Lung (tissue), 12 donors: ENCODE measurements around the gene RNF14. TPM values are rescaled to one million over a fixed set of nuclear protein-coding genes. Genes with fewer than 3 reads are reported as not detected.
A peak's percentile ranks its signal among the peaks of the same experiment; 100 is the strongest.

Experiments used
- ATAC-seq: fragments of 200-7000 bp; cut with Tn5 transposase; one replicate; pipeline ENCODE4 v1.9.1; 2020; ENCODE audit warnings: moderate number of reproducible peaks; ENCODE audit not compliant: insufficient read depth, low FRiP score
- DNase-seq, 3 donors: peaks; one replicate each; pipeline ENCODE4 v3.0.0-alpha.2; 2013 to 2017
- H3K27ac ChIP-seq, 2 donors: one replicate each; pipeline ENCODE4 v1.5.1; 2013; ENCODE audit warnings: mild to moderate bottlenecking in 2 of 2, moderate library complexity in 2 of 2, control low read depth in 1 of 2, inconsistent platforms in 1 of 2, low read depth in 1 of 2, low read length in 1 of 2
- H3K27me3 ChIP-seq, 3 donors: one replicate each; pipeline ENCODE4 v1.5.1; 2013; ENCODE audit warnings: low read length in 2 of 3; ENCODE audit not compliant: control insufficient read depth in 3 of 3, insufficient read depth in 3 of 3
- H3K36me3 ChIP-seq, 4 donors: one replicate each; pipeline ENCODE4 v1.5.1; 2013; ENCODE audit warnings: low read length in 4 of 4, mild to moderate bottlenecking in 1 of 4, moderate library complexity in 1 of 4; ENCODE audit not compliant: control insufficient read depth in 4 of 4, insufficient read depth in 4 of 4
- H3K4me1 ChIP-seq, 5 donors: one replicate each; pipeline ENCODE4 v1.5.1; 2013; ENCODE audit warnings: low read length in 5 of 5, mild to moderate bottlenecking in 2 of 5, moderate library complexity in 1 of 5; ENCODE audit not compliant: control insufficient read depth in 5 of 5, insufficient read depth in 5 of 5
- H3K4me3 ChIP-seq: one replicate; pipeline ENCODE4 v1.5.1; 2013; ENCODE audit warnings: mild to moderate bottlenecking, control low read depth, moderate library complexity
- H3K9ac ChIP-seq, 2 donors: one replicate each; pipeline ENCODE4 v1.5.1; 2013; ENCODE audit warnings: low read length in 2 of 2, control low read depth in 1 of 2; ENCODE audit not compliant: insufficient read depth in 1 of 2
- H3K9me3 ChIP-seq, 4 donors: one replicate each; pipeline ENCODE4 v1.5.1; 2013; ENCODE audit warnings: low read length in 3 of 4, mild to moderate bottlenecking in 1 of 4, moderate library complexity in 1 of 4; ENCODE audit not compliant: control insufficient read depth in 4 of 4, insufficient read depth in 3 of 4
- WGBS, 2 donors: extraction: QIAGEN DNeasy Blood & Tissue Kit; methylation state at CpG; one replicate each; pipeline ENCODE4 v1.1.7; 2013; 5-methylcytosine and 5-hydroxymethylcytosine counted together
- polyA plus RNA-seq, 2 donors: library from polyadenylated mRNA; stranded (reverse); fragments of 200-250 nt; gene quantifications; one replicate each; pipeline ENCODE4 v1.2.1, GENCODE V29; 2013
- total RNA-seq, 2 donors: library from RNA; depleted of rRNA in 1 of 2; stranded (reverse); fragments of >200 nt in 1 of 2; gene quantifications; one replicate each; pipeline ENCODE4 v1.2.1, GENCODE V29; 2014 to 2021
- TF ChIP-seq, protein P1 (sequence below): IDR thresholded peaks from 2 replicates; pipeline ENCODE4 v1.5.1; 2012; ENCODE audit warnings: mild to moderate bottlenecking; ENCODE audit errors: control extremely low read depth, extremely low read depth
- donor health status: control.
- donor health status: control.
- donor health status: Bipolar disorder and iron deficiency.
- donor health status: healthy.
- donor health status: DM: yes; HTN: yes; CAD: no.

The RNF14 gene
- total and polyA plus RNA-seq, 4 donors: 16.8 to 66.0 (median 45.1) TPM

DNA sequence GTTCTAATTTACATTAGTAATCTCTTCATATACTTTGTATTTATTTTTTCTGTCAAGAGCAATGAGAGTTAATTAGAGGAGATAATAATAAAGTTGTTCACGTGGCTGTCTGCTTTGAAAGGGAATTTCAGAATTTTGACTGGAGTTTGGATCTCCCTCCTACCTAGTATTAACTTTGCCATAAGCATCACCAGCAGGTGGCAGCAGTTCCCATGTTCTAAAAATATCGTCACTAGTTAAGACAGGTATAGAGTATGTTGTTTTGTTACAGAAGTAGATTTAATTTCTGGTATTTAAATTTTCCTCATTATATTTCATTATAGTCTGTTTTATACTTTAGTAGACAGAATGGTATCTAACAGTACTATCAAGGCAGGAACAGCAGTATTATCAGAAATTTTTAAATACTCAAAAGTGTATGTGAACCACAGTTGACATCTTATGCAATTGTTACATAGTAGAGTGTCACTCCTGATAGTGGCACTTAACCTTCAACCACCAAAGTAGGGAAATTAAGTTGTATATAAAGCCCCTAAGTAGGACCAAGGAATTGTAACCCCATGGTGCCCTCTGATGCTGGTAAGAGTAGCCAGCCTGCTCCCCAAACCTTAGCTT lies 23.6 kb downstream of the RNF14 start:
- Histone ChIP-seq H3K4me3 (no peak overlapping the region), H3K9ac (no peak overlapping the region), H3K4me1 (no peaks in the 10 kb centered on the region), H3K27me3 (no peaks in the 10 kb centered on the region), H3K36me3 (peaks cover 12 to 28% (median 21%) of the 10 kb centered on the region in 4 donors), H3K27ac (no peak overlapping the region), H3K9me3 (peaks cover 0 to 1% (median 0%) of the 10 kb centered on the region in 4 donors)
- ATAC-seq (no peak), DNase-seq (peak; percentile 66 to 83 (median 78))
- 11 to 19% methylated on average over 2 of the region's 2 CpGs for WGBS, 2 donors
- TF ChIP-seq, protein P1, sequence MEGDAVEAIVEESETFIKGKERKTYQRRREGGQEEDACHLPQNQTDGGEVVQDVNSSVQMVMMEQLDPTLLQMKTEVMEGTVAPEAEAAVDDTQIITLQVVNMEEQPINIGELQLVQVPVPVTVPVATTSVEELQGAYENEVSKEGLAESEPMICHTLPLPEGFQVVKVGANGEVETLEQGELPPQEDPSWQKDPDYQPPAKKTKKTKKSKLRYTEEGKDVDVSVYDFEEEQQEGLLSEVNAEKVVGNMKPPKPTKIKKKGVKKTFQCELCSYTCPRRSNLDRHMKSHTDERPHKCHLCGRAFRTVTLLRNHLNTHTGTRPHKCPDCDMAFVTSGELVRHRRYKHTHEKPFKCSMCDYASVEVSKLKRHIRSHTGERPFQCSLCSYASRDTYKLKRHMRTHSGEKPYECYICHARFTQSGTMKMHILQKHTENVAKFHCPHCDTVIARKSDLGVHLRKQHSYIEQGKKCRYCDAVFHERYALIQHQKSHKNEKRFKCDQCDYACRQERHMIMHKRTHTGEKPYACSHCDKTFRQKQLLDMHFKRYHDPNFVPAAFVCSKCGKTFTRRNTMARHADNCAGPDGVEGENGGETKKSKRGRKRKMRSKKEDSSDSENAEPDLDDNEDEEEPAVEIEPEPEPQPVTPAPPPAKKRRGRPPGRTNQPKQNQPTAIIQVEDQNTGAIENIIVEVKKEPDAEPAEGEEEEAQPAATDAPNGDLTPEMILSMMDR: peak; percentile 74

DNA sequence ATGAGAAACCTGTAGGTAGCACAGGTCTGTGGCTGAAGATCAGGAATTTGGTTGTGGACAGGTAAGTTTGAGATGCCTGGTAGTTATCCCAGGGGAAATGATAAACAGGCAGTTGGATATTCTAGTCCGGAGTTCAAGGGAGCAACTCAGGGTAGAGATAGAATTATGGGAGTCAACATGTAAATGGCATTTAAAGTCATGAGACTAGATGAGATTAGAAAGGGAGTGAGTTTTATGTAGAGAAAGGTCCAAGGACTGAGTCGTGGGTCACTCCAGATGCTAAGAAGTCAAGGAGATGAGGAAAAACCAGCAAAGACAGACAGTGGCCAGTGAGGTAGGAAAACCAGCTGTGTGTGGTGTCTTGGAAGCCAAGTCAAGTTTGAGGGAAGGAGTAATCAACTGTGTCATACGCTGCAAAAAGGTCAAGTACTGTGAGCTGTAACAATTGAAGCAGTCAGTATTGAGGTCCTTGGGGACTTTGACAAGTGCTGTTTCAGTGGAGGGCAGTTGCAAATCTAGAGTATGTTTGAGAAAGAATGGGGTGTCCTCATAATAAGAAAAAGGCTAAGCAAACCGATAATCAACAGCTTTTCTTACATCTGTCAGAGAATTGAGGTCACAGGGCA lies 25.7 kb downstream of the RNF14 start:
- TF ChIP-seq, protein P1: no peak
- 63 to 71% methylated on average over 4 of the region's 4 CpGs for WGBS, 2 donors
- H3K36me3 ChIP-seq: peaks cover 14 to 24% (median 18%) of the 10 kb centered on the region in 4 donors
- H3K9ac ChIP-seq: no peak overlapping the region
- DNase-seq (no peak), ATAC-seq (no peak)
- no peak overlapping the region for H3K4me3 ChIP-seq
- H3K4me1 ChIP-seq: no peaks in the 10 kb centered on the region
- H3K9me3 ChIP-seq: peaks cover 0 to 1% (median 0%) of the 10 kb centered on the region in 4 donors
- no peak overlapping the region for H3K27ac ChIP-seq
- H3K27me3 ChIP-seq: no peaks in the 10 kb centered on the region

DNA sequence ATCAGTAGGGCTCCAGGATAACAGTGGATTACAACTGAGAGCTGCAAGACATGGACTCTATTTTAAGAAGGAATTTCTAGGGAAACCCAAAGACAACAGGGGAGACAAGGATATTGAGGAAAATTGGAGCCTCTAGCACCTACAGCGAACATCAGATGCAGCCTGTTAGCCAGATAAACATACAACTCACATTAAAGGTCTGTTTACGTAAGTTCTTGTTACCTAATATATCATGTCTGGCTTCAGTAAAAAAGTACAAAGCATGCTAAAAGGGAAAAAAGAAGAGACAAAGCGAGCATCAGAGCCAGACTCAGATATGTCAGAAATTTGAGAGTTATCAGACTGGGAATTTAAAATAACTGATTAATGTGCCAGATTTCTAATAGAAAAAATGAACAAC lies 26.8 kb downstream of the RNF14 start:
- WGBS, 2 donors: 91 to 94% methylated on average over 3 of the region's 3 CpGs
- H3K36me3 ChIP-seq: peaks cover 13 to 24% (median 16%) of the 10 kb centered on the region in 4 donors
- TF ChIP-seq, protein P1: no peak
- H3K4me1 ChIP-seq: no peaks in the 10 kb centered on the region
- DNase-seq: no peak
- H3K27me3 ChIP-seq: no peaks in the 10 kb centered on the region
- H3K9ac ChIP-seq: no peak overlapping the region
- no peak overlapping the region for H3K27ac ChIP-seq
- H3K9me3 ChIP-seq: peaks cover 0 to 1% (median 0%) of the 10 kb centered on the region in 4 donors
- no peak overlapping the region for H3K4me3 ChIP-seq
- no peak for ATAC-seq
